Peyer's patch (tissue), 4 donors: ENCODE results near the gene NLGN1. TPM values are rescaled to one million over a fixed set of nuclear protein-coding genes. Genes with fewer than 3 reads are reported as not detected.

Source experiments
- DNase-seq, 3 donors: peaks; one replicate each; pipeline ENCODE4 v3.0.0-alpha.2; 2017 to 2019
- H3K27ac ChIP-seq, 4 donors: fragments of 200-600 bp; sonication (generic); one replicate each; pipeline ENCODE4 v1.5.1; 2016 to 2019
- H3K27me3 ChIP-seq, 2 donors: fragments of 200-600 bp; sonication (generic); one replicate each; pipeline ENCODE4 v1.5.1; 2019
- H3K36me3 ChIP-seq, 3 donors: fragments of 200-600 bp; sonication (generic); one replicate each; pipeline ENCODE4 v1.5.1; 2016 to 2019
- H3K4me1 ChIP-seq, 4 donors: fragments of 200-600 bp; sonication (generic); one replicate each; pipeline ENCODE4 v1.5.1; 2016 to 2019
- H3K4me3 ChIP-seq, 4 donors: fragments of 200-600 bp; sonication (generic); 1 replicate in 3 of 4; 2 replicates in 1 of 4; pipeline ENCODE4 v1.5.1; 2016 to 2019; ENCODE audit warnings: mild to moderate bottlenecking in 1 of 4
- H3K9me3 ChIP-seq, 4 donors: fragments of 200-600 bp; sonication (generic); one replicate each; pipeline ENCODE4 v1.5.1; 2016 to 2019; ENCODE audit warnings: mild to moderate bottlenecking in 1 of 4
- CTCF ChIP-seq, 6 experiments: fragments of 450-650 bp in 4 of 6; fragments of 200-600 bp in 2 of 6; sonication (generic) in 1 of 6; IDR thresholded peaks; one replicate each; pipeline ENCODE4 v1.5.1; 2017 to 2019; ENCODE audit warnings: antibody characterized with exemption in 6 of 6, mild to moderate bottlenecking in 3 of 6, moderate library complexity in 1 of 6
- POLR2A ChIP-seq, 2 donors: fragments of 450-650 bp; IDR thresholded peaks; one replicate each; pipeline ENCODE4 v1.5.1; 2017; ENCODE audit warnings: antibody characterized with exemption in 2 of 2, mild to moderate bottlenecking in 2 of 2, moderate library complexity in 2 of 2
- total RNA-seq, 4 donors: library from RNA; depleted of rRNA; stranded (reverse); fragments of >200 nt; gene quantifications; one replicate each; pipeline ENCODE4 v1.1.0, GENCODE V29; 2016

Gene NLGN1
- total RNA-seq, 4 donors from 2014 or later: 0.18 to 3.3 (median 1.3) TPM

GRCh38 chr3:173839859-173840258 lies 442.3 kb downstream of the NLGN1 start:
- Histone ChIP-seq H3K27me3 (no peaks in the 10 kb centered on the region), H3K27ac (no peak overlapping the region), H3K4me3 (no peak overlapping the region), H3K4me1 (no peaks in the 10 kb centered on the region), H3K9me3 (no peaks in the 10 kb centered on the region), H3K36me3 (no peaks in the 10 kb centered on the region)
- DNase-seq: no peak
- no peak for TF ChIP-seq CTCF (IDR thresholded peaks at IDR 0.05)
- no peak for TF ChIP-seq POLR2A (IDR thresholded peaks at IDR 0.05)

GRCh38 chr3:173841334-173841733 lies 443.8 kb downstream of the NLGN1 start:
- no peak for DNase-seq
- Histone ChIP-seq H3K27ac (no peak overlapping the region), H3K36me3 (no peaks in the 10 kb centered on the region), H3K27me3 (no peaks in the 10 kb centered on the region), H3K4me3 (no peak overlapping the region), H3K9me3 (no peaks in the 10 kb centered on the region), H3K4me1 (no peaks in the 10 kb centered on the region)
- TF ChIP-seq CTCF (IDR thresholded peaks at IDR 0.05) (no peak), POLR2A (IDR thresholded peaks at IDR 0.05) (no peak)

- Histone ChIP-seq H3K27ac (no peak overlapping the region), H3K27me3 (no peaks in the 10 kb centered on the region), H3K36me3 (no peaks in the 10 kb centered on the region), H3K4me3 (no peak overlapping the region), H3K9me3 (no peaks in the 10 kb centered on the region), H3K4me1 (no peaks in the 10 kb centered on the region)
- no peak for TF ChIP-seq POLR2A (IDR thresholded peaks at IDR 0.05)
- no peak for TF ChIP-seq CTCF (IDR thresholded peaks at IDR 0.05)
- DNase-seq: peak in 1 of 3 donors; percentile 30
These were observed 445.5 kb downstream of the NLGN1 start for GRCh38 chr3:173843060-173843459.

- no peaks in the 10 kb centered on the region for H3K9me3 ChIP-seq
- H3K36me3 ChIP-seq: no peaks in the 10 kb centered on the region
- no peak overlapping the region for H3K4me3 ChIP-seq
- TF ChIP-seq CTCF (IDR thresholded peaks at IDR 0.05) (no peak), POLR2A (IDR thresholded peaks at IDR 0.05) (no peak)
- no peaks in the 10 kb centered on the region for H3K27me3 ChIP-seq
- no peaks in the 10 kb centered on the region for H3K4me1 ChIP-seq
- DNase-seq: no peak
- no peak overlapping the region for H3K27ac ChIP-seq
These were observed 449.0 kb downstream of the NLGN1 start for GRCh38 chr3:173846584-173846983.

- Histone ChIP-seq H3K36me3 (no peaks in the 10 kb centered on the region), H3K27me3 (no peaks in the 10 kb centered on the region), H3K27ac (no peak overlapping the region), H3K9me3 (no peaks in the 10 kb centered on the region), H3K4me3 (no peak overlapping the region), H3K4me1 (no peaks in the 10 kb centered on the region)
- DNase-seq: no peak
- TF ChIP-seq POLR2A (IDR thresholded peaks at IDR 0.05): no peak
- no peak for TF ChIP-seq CTCF (IDR thresholded peaks at IDR 0.05)
These were observed 451.9 kb downstream of the NLGN1 start for GRCh38 chr3:173849489-173849888.

- H3K4me1 ChIP-seq: no peaks in the 10 kb centered on the region
- H3K36me3 ChIP-seq: no peaks in the 10 kb centered on the region
- DNase-seq: no peak
- no peak overlapping the region for H3K27ac ChIP-seq
- H3K9me3 ChIP-seq: no peaks in the 10 kb centered on the region
- no peak overlapping the region for H3K4me3 ChIP-seq
- TF ChIP-seq POLR2A (IDR thresholded peaks at IDR 0.05) (no peak), CTCF (IDR thresholded peaks at IDR 0.05) (no peak)
- H3K27me3 ChIP-seq: no peaks in the 10 kb centered on the region
These were observed 459.6 kb downstream of the NLGN1 start for GRCh38 chr3:173857154-173857553.
